ENCODE measurements around the gene PPP6R2. TPM values are rescaled to one million over a fixed set of nuclear protein-coding genes. Genes with fewer than 3 reads are reported as not detected.

Gene PPP6R2
- total RNA-seq, 4 donors from 2014 or later, result 23.8 to 86.3 (median 37.0) TPM

- no peak for TF ChIP-seq CTCF (IDR thresholded peaks at IDR 0.05; ENCODE audit: low read depth)
Observed at GRCh38 chr22:50298937-50299784, 44.0 kb upstream of the PPP6R2 start.

- TF ChIP-seq CTCF (IDR thresholded peaks at IDR 0.05; ENCODE audit: low read depth), result no peak
Observed at GRCh38 chr22:50299785-50300619, 43.1 kb upstream of the PPP6R2 start.

- no peak for TF ChIP-seq CTCF (IDR thresholded peaks at IDR 0.05; ENCODE audit: low read depth)
Observed at GRCh38 chr22:50300620-50301257, 42.4 kb upstream of the PPP6R2 start.

- TF ChIP-seq CTCF (IDR thresholded peaks at IDR 0.05; ENCODE audit: low read depth), result no peak
Observed at GRCh38 chr22:50301581-50301991, 41.5 kb upstream of the PPP6R2 start.

- TF ChIP-seq CTCF (IDR thresholded peaks at IDR 0.05; ENCODE audit: low read depth), result no peak
Observed at GRCh38 chr22:50302041-50302541, 41.0 kb upstream of the PPP6R2 start.

- TF ChIP-seq CTCF (IDR thresholded peaks at IDR 0.05; ENCODE audit: low read depth), result no peak
Observed at GRCh38 chr22:50302564-50302963, 40.6 kb upstream of the PPP6R2 start.

GRCh38 chr22:50303515-50303847 lies 39.6 kb upstream of the PPP6R2 start:
- TF ChIP-seq CTCF (IDR thresholded peaks at IDR 0.05; ENCODE audit: low read depth), result no peak

Data from subcutaneous adipose tissue (tissue), 4 donors.